Kidney capillary endothelial cell (primary cell): ENCODE data around the gene RNF103.
A peak's percentile ranks its signal among the peaks of the same experiment; 100 is the strongest.
"Not testable (repeated sequence)": the region's sequence is repeated elsewhere in the genome, so short reads cannot be mapped to it uniquely, and the experiment has no call there.

ENCODE experiments used
- DNase-seq: peaks from one replicate; pipeline ENCODE4 v3.0.0-alpha.2; 2018; ENCODE audit warnings: low spot score

The RNF103 gene

DNA sequence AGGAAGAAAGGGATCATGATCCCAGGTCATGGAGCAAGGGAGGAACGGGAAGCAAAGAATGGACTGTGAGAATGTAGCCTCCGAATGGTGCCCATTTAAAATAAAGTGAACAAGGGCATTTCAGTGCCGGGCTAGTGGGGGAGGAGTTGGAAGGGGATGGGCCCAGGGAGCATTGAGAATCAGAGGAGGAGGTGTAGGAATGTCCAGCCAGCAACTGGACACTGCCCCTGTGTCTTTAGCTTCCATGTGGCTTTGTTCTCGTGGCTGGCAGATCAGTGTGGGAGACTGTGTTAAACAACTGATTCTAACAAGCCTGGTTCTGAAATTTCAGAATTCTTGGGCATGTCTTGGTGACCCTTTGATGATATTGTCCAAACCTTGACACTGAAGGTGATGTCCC is 1.4 kb upstream of the RNF103 start:
- no peak for DNase-seq

DNA sequence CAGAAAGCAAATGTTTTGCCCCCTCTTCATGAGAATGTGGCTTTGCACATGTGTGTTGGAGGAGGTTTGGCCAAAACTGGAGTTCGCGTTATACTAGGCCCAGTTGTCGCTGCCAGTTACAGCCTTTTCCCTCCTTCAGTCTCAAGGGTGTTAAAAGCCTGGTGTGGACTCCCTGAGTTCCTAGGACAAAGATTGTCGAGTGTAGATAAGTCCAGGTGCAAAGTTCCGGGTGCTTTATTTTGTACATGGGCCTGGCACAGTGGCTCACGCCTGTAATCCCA is 542 bp upstream of the RNF103 start:
- DNase-seq: no peak

DNA sequence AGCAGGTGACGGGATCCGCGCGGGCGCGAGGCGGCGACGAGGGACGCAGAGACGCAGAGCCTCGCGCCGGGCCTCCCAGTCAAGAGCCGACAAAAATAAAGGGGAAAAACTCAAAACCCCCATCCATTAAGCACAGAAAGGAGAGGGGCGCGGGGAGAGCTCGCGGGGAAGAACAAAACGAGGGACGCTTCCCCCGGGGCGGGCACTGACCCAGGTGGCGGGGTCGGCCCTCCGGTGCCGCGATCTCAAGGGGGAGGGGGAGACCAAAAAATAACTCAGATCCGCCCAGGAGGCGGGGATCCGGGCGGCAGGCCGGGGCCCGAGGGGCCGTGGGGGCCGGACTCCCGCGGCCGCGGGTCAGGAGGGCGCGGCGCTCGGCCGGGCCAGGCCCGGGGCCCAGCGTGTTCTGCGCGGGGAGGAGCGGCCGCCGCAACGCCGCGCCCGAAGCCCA is 597 bp downstream of the RNF103 start:
- DNase-seq: no peak

DNA sequence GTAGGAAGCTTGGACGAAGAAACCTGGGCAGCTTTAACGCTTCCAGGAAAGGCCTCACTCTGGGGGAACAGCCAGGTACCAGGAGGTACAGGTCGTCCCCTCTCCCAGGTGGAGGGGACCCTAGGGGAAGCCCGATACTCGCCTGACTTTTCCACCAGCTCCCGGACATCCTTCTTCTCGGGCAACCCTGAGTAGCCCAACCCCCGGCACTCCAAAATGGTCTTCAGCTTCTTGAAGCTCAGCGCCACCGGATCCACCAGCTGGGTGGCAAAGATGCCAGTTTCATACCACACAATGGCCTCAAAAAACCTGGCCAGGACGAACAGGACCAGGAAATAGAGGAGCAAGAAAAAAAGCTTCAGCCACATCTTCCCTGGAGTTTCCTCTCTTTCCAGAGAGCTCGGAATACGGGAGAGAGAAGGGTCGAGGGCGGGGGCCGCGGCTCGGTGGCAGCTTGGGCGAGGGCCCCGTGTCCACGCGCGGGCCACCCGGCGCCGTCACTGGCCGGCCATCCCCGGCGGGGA is 1.1 kb downstream of the RNF103 start:
- DNase-seq: peak; percentile 17

DNA sequence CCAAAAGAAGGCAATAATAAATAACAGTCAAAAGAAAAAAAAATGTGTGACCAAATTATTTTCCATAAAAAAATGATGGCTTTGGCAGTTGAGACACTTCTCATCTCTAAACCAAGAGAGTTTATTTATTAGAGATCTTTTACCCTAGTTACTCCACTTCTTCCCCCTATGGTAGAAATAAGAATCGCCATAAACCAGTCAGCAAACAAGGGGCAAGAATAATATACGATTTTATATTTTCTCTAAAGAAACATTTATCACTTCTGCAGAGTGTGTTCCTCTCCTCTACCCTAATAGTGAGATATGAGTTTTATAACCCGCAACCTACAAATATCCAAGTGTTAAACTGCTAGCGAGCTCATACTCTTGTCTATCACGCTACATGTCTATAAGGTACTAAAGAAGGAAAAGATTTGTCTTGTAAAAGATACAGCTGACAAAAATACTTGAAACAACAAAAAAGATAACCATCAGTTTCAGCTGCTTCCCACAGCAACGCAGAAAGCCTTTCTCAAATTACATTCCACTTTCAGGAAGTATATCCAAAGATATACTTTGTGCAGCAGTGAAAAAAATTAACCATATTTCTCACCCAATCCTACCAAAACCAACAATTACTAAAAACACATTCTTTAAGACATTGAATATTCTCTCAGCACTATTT is 2.3 kb downstream of the RNF103 start:
- peak; percentile 20 for DNase-seq

DNA sequence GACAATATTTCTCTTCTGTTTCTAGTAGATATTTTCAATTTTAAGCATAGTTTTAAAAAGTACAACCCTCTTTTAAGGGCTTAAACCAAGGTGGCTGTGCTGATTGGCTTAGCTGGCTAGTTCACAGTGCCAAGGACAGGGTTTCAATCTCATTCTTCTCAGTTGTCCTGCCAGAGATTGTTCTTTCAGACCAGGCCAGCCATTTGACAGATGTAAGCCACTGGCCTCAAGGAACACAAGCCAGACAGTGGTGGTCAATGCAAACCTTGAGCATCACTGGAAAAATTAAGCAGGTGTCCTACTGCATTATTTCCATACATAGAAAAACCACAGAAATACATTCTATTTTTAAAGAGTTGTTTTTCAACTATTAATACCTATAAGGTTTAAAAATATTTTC is 5.9 kb downstream of the RNF103 start:
- no peak for DNase-seq

DNA sequence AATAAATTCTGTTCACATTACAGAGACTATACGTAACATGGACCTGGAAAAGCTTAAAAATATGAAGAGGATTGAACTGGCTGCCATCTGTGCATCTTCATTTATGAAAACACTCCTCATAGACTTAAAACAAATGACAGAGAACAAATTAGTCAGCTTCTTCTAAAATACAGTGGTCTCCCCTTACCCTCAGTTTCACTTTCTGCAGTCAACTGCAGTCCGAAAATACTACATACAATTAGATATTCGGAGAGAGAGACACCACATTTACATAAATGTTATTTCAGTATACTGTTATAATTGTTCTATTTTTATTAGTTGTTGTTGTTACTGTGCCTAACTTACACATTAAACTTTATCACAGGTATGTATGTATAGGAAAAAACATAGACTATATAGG is 6.5 kb downstream of the RNF103 start:
- DNase-seq: no peak

DNA sequence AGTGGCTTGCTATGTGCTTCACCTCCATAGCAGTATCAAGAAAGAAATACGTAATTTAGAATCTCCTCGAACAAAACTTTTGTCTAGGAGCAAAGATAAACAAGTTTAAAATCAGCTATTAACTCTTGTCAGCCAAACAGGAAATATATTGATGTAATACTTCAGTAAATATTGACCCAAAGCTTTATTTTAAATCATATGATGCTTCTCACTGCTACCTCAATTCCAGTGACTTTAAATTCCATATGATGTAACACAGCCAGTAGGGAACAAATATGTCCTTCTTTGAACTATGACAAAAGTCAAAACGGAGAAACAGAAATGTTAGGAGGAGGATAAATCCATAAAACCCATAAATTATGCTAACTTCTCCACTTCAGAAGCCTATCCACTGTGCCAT is 7.2 kb downstream of the RNF103 start:
- no peak for DNase-seq

DNA sequence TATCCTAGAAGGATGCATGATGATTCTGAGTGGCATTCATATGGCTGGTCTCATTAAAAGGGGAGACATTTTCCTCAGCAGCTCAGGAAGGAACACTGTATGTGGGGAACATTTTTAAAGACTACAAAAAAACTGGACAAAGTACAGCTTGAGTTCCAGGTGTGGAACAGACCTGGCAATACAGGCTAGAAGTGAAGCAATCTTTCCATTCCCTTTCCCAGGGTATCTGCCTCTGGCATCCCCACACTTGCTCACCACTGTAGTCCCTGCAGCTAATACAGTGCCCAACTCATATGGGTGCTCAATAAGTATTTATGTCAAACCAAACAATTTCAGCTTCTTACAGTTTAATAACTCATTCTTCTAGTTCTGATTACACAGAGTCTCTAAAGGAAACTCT is 8.1 kb downstream of the RNF103 start:
- DNase-seq: no peak

DNA sequence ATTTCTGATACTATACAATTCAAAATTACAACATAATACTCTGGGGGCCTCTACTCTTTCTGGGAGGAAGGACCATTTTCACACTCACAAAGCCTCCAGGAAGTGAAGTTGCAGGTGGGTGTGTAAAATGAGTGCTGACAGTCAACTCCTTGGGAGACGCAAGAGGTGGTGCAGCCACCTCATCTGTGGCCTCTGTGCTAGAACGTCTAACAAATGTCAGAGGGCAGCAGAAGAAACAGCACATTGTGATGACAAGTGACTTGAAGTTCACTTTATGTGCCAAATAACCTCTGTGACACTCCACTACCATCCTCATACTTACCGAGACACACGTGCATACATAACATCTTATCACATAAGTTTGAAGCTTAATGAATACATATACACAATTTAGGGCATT is 10.2 kb downstream of the RNF103 start:
- DNase-seq: no peak

DNA sequence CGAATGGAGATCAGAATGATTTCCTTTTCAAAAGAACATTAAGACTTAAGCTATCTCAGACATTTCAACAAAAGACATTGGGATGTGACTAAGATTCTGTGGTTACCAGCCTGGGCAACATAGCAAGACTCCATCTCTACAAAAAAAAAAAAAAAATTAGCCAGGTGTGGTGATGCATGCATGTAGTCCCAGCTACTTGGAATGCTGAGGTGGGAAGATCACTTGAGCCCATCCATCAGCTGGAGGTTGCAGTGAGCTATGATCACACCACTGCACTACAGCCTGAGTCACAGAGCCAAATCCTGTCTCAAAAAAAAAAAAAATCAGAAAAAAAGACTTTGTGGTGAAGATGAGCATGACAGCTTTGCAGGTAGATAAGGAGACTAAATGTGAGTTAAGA is 12.8 kb downstream of the RNF103 start:
- no peak for DNase-seq

DNA sequence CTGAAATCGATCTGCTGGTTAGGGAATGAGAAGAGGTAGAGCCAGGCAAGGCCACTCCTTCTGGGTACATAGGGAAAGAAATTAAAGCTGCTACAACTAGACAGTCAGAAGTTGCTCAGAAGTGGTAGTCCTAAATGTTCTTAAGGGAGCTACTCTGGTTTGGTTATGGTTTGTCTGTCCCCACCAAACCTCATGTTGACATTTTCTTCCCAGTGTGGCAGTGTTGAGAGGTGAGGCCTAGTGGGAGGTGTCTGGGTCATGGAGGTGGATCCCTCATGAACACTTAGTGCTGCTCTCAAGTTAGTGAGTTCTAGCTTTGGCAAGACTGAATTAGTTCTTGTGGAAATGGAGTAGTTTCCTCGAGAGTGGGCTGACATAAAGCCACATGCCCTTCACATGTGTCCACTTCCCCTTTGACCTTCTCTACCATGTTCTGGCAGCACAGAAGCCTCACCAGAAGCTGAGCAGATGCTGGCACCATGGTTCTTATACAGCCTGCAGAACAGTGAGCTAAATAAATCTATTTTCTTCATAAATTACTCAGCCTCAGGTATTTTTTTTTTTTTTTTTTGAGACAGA is 14.7 kb downstream of the RNF103 start:
- DNase-seq: no peak

DNA sequence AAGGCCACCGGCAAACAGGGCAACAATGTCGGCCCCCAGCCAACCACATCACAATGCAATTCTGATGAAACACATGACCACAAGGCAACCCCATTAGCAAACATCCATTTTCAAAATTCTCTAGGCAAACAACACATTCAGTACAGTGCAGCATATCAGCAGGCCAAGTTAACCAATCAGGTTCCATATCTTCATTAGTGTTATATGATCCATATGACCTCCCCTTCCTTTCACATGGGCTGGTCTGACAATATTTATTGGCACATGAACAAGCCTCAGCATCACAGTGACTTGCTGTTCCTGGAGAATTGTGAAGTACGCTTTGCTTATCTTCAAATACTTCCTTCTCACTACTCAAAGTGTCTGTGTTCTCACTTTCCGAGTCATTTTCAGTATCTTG is 19.8 kb downstream of the RNF103 start:
- DNase-seq: no peak

DNA sequence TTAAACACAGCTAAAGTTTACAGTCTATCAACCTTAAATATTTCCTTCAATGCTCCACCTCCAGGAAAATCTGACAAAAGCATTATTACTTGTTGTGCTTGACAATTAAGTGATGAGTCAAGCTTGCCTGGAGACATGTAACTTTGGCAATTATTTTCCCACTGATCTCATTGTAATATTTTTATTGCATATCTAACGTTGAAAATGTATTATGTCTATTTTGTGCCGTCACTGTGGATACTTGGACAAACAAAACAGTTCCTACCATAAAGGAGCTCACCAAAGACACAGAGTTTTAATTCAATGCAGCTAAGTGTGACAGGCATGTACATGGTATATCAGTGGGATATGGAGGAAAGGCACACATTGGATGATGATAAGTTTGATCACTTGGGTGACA is 24.7 kb downstream of the RNF103 start:
- DNase-seq: no peak

DNA sequence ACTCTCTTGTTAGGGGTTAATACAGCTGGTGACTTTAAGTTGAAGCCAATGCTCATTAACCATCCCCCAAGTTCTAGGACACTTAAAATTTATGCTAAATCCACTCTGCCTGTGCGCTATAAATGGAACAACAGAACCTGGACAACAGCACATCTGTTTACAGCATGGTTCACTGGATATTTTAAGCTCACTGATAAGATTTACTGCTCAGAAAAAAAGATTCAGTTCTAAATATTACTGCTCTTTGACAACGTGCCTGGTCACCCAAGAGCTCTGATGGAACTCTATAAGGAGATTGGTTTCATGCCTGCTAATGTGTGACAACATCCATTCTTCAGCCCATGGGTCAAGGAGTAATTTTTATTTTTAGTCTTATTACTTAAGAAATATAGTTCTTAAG is 27.5 kb downstream of the RNF103 start:
- no peak for DNase-seq

DNA sequence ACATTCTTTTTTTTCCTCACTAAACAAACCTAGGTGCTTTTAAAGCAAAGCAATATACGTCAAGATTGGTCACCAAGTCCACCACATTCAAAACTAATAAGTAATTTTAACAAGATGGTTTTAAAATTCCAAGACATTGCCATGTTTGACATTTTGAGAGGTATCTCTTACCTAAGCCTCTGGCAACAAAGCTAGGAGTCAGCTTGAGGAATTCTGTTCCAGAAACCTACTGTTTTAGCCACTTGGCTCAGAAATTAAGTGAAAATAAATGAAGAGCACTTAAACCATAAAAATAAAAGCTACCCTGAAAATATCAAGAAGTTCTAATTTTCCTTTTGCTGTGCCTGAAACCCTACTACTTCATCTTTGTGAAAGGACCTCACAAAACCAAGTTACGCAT is 30.4 kb downstream of the RNF103 start:
- no peak for DNase-seq

DNA sequence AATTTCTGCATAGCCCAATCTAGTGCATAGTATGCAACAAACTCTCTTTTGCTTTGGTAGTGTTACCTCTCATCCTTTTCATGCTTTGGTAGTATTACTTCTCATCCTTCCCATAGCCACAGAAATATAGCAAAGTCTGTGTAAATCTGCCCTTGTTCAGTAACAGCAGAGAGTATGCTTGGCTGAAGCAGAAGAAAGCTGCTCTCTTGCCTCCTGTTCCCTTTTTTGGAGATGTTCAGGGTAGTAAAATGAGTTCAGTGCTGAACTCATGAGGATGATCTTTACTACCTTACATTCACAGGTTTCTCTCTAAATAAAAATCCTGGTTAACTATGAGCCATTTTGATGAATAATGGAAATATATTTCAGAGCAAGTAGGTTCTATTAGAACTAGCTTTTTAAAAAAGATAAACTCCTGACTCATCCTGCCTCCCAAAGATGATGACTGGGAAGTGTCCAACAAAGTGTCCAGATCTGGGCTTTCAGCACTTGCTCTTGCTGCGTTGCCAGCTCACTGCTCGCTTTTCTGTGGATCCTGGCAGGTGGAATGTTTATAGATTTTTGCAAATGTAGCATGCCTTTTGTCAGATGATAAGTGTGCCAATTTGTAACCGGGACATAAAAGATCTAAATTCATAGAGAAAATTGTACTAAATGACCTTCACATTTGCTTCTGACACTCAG is 31.0 kb downstream of the RNF103 start:
- no peak for DNase-seq

DNA sequence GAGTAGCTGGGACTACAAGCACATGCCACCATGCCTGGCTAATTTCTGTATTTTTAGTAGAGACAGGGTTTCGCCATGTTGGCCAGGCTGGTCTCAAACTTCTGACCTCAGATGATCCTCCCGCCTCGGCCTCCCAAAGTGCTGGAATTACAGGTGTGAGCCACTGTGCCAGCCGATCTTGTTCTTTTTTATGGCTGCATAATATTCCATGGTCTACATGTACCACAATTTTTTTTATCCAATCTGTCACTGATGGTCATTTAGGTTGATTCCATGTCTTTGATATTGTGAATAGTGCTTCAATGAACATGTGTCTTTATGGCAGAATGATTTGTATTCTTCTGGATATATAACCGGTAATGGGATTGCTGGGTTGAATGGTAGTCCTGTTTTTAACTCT is 34.0 kb downstream of the RNF103 start:
- not testable (repeated sequence) for DNase-seq

DNA sequence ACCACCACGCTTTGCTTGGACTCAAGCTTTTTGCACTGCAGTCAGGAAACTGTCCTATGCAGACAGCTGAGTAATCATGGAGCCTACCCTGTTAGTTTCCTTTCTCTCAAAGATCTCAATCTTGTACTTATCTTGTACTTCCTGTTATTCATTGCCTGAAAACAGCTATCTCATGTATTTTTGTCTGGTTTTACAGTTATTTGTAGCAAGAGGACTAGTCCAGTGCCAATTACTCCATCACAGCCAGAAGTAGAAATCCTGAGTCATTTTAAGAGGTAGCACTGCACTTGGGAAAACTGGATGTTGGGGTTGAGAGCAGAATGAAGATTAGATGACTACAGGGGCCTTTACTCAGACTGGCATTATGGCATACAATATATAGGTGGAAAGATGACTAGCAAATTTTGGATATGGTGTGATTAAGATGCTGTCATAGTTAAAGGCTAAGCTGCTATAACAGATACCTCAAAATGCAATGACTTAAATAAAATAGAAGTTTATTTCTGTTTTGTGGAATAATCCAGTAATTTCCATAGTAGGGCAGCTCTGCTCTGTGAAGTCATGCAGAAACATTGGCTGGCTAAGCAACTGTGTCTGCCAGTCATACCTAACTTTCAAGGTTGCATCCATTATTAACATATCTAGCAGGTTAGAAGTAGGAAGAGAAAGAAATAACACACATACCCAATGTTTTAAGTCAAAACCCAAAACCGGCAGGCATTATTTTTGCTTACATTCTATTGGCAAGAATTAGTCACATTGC is 39.3 kb downstream of the RNF103 start:
- peak; percentile 94 for DNase-seq

DNA sequence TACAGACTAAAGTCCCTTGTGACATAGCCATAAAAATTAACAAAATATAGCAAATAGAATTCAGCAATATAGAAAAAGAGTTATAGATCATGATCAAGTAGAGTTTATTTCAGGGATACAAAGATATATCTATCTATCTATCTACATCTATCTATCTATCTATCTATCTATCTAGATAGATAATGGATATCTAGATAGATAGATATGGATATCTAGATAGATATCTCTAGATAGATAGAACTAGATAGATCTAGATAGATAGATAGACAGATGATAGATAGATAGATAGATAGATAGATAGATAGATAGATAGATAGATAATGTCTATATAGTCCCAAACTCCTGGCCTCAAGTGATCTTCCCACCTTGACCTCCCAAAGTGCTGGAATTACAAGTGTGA is 43.1 kb downstream of the RNF103 start:
- no peak for DNase-seq

DNA sequence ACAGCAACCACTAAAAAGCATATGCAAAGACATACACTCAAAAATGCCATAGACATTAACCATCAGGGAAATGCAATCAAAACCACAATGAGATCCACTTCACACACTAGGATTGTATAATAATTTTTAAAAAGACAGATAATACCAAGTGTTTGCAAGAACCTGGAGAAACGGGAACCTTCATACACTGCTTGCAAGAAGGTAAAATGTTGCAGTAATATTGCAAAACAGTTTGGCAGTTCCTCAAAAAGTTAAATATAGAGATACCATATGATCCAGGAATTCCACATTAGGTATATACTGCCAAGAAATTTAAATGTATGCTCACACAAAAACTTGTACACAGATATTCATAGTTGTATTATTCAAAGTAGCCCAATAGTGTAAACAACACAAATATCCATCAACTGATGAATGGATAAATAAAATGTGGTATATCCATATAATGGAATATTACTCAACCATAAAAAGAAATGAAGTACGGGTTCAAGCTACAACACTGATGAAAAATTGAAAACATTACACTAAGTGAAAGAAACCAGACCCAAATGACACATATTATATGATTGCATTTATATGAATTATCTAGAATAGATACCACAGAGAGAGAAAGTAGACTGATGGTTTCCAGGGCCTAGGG is 45.7 kb downstream of the RNF103 start:
- DNase-seq: no peak

DNA sequence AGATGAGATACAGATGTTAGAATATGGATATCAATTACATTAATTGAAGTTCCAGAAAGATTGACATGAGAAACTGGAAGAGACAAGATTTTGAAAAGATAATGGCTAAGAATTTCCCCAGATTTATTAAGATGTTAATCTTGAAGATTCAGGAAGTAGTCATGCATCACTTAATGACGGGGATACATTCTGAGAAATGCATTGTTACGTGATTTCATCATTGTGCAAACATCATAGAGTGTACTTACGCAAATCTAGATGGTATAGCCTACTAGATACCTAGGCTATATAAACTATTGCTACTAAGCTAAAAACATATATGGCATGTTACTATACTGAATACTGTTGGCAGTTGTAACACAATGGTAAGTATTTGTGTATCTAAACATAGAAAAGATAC is 53.6 kb downstream of the RNF103 start:
- no peak for DNase-seq

DNA sequence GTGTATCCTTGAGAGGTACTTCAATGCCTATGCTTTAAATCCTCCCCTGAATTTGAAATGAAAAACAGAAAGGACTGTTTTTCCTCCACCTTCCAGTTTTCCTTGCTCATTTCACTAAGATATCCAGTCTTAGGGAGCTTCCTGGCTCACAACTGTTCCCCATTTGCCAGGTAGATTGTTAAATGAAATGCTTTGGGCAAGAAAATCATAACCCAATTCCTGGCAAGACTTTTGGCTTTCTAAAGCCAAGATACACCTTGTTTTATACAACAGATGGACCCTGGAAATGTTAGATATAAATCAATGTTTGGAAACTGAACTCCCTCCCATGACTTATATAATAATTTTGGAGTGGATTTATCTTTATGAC is 56.9 kb downstream of the RNF103 start:
- DNase-seq: no peak
